ENCODE measurements around the gene SLC26A11. TPM values are rescaled to one million over a fixed set of nuclear protein-coding genes. Genes with fewer than 3 reads are reported as not detected.

The SLC26A11 gene
- total and polyA plus RNA-seq, 2 donors (not counting 1 experiment from before 2014, with no cell fraction given): 10.1 to 31.4 TPM

GRCh38 chr17:80187515-80187941 lies 32.7 kb upstream of the SLC26A11 start:
- no peak overlapping the region for H2AFZ ChIP-seq (ENCODE audit: insufficient read depth, low read depth, low read length, poor library complexity, severe bottlenecking)
- POLR2A ChIA-PET: no interaction called here

GRCh38 chr17:80189611-80190010 lies 30.6 kb upstream of the SLC26A11 start:
- CTCF ChIA-PET: no interaction called here
- POLR2A ChIA-PET: no interaction called here
- H2AFZ ChIP-seq (ENCODE audit: insufficient read depth, low read depth, low read length, poor library complexity, severe bottlenecking): no peak overlapping the region
- H3K27me3 ChIP-seq (replicated peaks in 1 of 4; ENCODE audit: control extremely low read depth in 1 of 4, control insufficient read depth in 3 of 4, insufficient read depth in 4 of 4, low read length in 3 of 4): peaks cover 0 to 7% (median 0%) of the 10 kb centered on the region in 4 experiments
- H3K4me1 Mint-ChIP-seq: no peaks in the 10 kb centered on the region
- peaks cover 0 to 9% (median 0%) of the 10 kb centered on the region in 3 donors for H3K9me3 ChIP-seq (ENCODE audit: control extremely low read depth in 1 of 3, control insufficient read depth in 2 of 3, insufficient read depth in 1 of 3, low read length in 2 of 3)
- H3K36me3 ChIP-seq (replicated peaks in 1 of 2; ENCODE audit: control extremely low read depth in 1 of 2, control insufficient read depth in 1 of 2, extremely low read depth in 1 of 2, insufficient read depth in 2 of 2, low read length in 1 of 2): no peaks in the 10 kb centered on the region
- no peak overlapping the region for H3K27ac Mint-ChIP-seq
- ATAC-seq (ENCODE audit: low read depth): no peak
- intact Hi-C loops (cut with micrococcal nuclease): no loop called here
- H3K9ac ChIP-seq (ENCODE audit: low read length): no peak overlapping the region
- no peak overlapping the region for H3K4me3 ChIP-seq (ENCODE audit: control extremely low read depth in 1 of 5, extremely low read depth in 1 of 5, insufficient read depth in 1 of 5, low read depth in 2 of 5, low read length in 4 of 5)
- 93% methylated on average over 23 of the region's 23 CpGs for WGBS (ENCODE audit: insufficient coverage)
- no peaks in the 10 kb centered on the region for H3K79me2 ChIP-seq (ENCODE audit: control insufficient read depth, insufficient read depth, low read length)
- peaks cover 16% of the 10 kb centered on the region for H3K27me3 Mint-ChIP-seq
- H3K9me3 Mint-ChIP-seq (ENCODE audit: insufficient read depth): no peaks in the 10 kb centered on the region
- H4K20me1 ChIP-seq (ENCODE audit: control insufficient read depth, insufficient read depth, low read length, poor library complexity, severe bottlenecking): no peaks in the 10 kb centered on the region
- TF ChIP-seq CTCF (IDR thresholded peaks at IDR 0.05) (no peak), EZH2 (IDR thresholded peaks at IDR 0.05; ENCODE audit: borderline replicate concordance, insufficient read depth, low read depth, low read length, poor library complexity, severe bottlenecking) (no peak)
- no peak overlapping the region for H3K4me2 ChIP-seq (replicated peaks; ENCODE audit: low read depth, low read length, poor library complexity, severe bottlenecking)
- no peaks in the 10 kb centered on the region for H3K4me1 ChIP-seq (ENCODE audit: control insufficient read depth in 2 of 2, insufficient read depth in 2 of 2, low read length in 2 of 2)
- H3K4me3 Mint-ChIP-seq: no peak overlapping the region
- no peak for DNase-seq
- H3K27ac ChIP-seq (ENCODE audit: low read length in 2 of 2): no peak overlapping the region

More at GRCh38 chr17:80187515-80187941, 32.7 kb upstream of the SLC26A11 start:
- H3K4me1 ChIP-seq (ENCODE audit: control insufficient read depth in 2 of 2, insufficient read depth in 2 of 2, low read length in 2 of 2): no peaks in the 10 kb centered on the region
- peaks cover 0 to 5% (median 0%) of the 10 kb centered on the region in 4 experiments for H3K27me3 ChIP-seq (replicated peaks in 1 of 4; ENCODE audit: control extremely low read depth in 1 of 4, control insufficient read depth in 3 of 4, insufficient read depth in 4 of 4, low read length in 3 of 4)
- no peak overlapping the region for H3K4me2 ChIP-seq (replicated peaks; ENCODE audit: low read depth, low read length, poor library complexity, severe bottlenecking)
- H3K27me3 Mint-ChIP-seq: peaks cover 8% of the 10 kb centered on the region
- CTCF ChIA-PET: no interaction called here
- H3K79me2 ChIP-seq (ENCODE audit: control insufficient read depth, insufficient read depth, low read length): no peaks in the 10 kb centered on the region
- no peaks in the 10 kb centered on the region for H3K36me3 ChIP-seq (replicated peaks in 1 of 2; ENCODE audit: control extremely low read depth in 1 of 2, control insufficient read depth in 1 of 2, extremely low read depth in 1 of 2, insufficient read depth in 2 of 2, low read length in 1 of 2)
- 92% methylated on average over 15 of the region's 18 CpGs for WGBS (ENCODE audit: insufficient coverage)
- ATAC-seq (ENCODE audit: low read depth): no peak
- H3K9me3 Mint-ChIP-seq (ENCODE audit: insufficient read depth): no peaks in the 10 kb centered on the region
- no peaks in the 10 kb centered on the region for H3K9me3 ChIP-seq (ENCODE audit: control extremely low read depth in 1 of 3, control insufficient read depth in 2 of 3, insufficient read depth in 1 of 3, low read length in 2 of 3)
- no peak overlapping the region for H3K4me3 Mint-ChIP-seq
- no peak overlapping the region for H3K27ac Mint-ChIP-seq
- H3K9ac ChIP-seq (ENCODE audit: low read length): no peak overlapping the region
- H3K4me3 ChIP-seq (ENCODE audit: control extremely low read depth in 1 of 5, extremely low read depth in 1 of 5, insufficient read depth in 1 of 5, low read depth in 2 of 5, low read length in 4 of 5): no peak overlapping the region
- no peaks in the 10 kb centered on the region for H3K4me1 Mint-ChIP-seq
- intact Hi-C loops (cut with micrococcal nuclease): no loop called here
- TF ChIP-seq CTCF (IDR thresholded peaks at IDR 0.05) (no peak), EZH2 (IDR thresholded peaks at IDR 0.05; ENCODE audit: borderline replicate concordance, insufficient read depth, low read depth, low read length, poor library complexity, severe bottlenecking) (no peak)
- no peak for DNase-seq
- no peak overlapping the region for H3K27ac ChIP-seq (ENCODE audit: low read length in 2 of 2)
- H4K20me1 ChIP-seq (ENCODE audit: control insufficient read depth, insufficient read depth, low read length, poor library complexity, severe bottlenecking): no peaks in the 10 kb centered on the region
